Gastrocnemius medialis (tissue), 4 donors: Measurements from ENCODE around the gene MRPL20.

Experiments used
- POLR2A ChIP-seq, 2 donors: fragments of 450-650 bp; IDR thresholded peaks; one replicate each; pipeline ENCODE4 v1.6.1; 2017; ENCODE audit warnings: antibody characterized with exemption in 2 of 2, mild to moderate bottlenecking in 2 of 2, moderate library complexity in 2 of 2
- TF ChIP-seq, protein P1 (sequence below), 5 experiments: fragments of 450-650 bp in 3 of 5; fragments of 200-600 bp in 2 of 5; sonication (generic) in 2 of 5; IDR thresholded peaks in 4 of 5; conservative IDR thresholded peaks in 1 of 5; 1 replicate in 4 of 5; 2 replicates in 1 of 5; pipeline ENCODE4 v1.5.1; 2016 to 2019; ENCODE audit warnings: antibody characterized with exemption in 5 of 5, mild to moderate bottlenecking in 3 of 5, moderate library complexity in 3 of 5

DNA sequence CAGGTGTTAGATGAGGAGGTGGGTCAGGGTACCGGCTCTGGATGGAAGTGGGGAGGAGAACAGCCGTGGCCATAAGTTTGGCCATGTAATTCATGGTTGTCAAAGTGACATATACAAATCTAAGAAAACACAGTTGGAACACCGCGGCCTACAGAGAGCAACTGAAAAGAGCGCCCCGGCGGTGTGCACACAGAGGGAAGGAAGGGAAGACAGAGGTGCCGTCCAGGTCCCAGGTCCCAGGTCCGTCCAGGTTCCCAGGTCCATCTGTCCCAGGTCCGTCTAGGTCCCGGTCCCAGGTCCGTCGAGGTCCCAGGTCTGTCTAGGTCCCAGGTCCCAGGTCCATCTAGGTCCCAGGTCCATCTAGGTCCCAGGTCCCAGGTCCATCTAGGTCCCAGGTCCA, 4.5 kb upstream of the MRPL20 start:
- TF ChIP-seq, protein P1, sequence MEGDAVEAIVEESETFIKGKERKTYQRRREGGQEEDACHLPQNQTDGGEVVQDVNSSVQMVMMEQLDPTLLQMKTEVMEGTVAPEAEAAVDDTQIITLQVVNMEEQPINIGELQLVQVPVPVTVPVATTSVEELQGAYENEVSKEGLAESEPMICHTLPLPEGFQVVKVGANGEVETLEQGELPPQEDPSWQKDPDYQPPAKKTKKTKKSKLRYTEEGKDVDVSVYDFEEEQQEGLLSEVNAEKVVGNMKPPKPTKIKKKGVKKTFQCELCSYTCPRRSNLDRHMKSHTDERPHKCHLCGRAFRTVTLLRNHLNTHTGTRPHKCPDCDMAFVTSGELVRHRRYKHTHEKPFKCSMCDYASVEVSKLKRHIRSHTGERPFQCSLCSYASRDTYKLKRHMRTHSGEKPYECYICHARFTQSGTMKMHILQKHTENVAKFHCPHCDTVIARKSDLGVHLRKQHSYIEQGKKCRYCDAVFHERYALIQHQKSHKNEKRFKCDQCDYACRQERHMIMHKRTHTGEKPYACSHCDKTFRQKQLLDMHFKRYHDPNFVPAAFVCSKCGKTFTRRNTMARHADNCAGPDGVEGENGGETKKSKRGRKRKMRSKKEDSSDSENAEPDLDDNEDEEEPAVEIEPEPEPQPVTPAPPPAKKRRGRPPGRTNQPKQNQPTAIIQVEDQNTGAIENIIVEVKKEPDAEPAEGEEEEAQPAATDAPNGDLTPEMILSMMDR (IDR thresholded peaks at IDR 0.05 in 4 of 5, conservative IDR thresholded peaks at IDR 0.05 in 1 of 5), result no peak
- TF ChIP-seq POLR2A (IDR thresholded peaks at IDR 0.05), result no peak
